H9 (cell line): ENCODE measurements around the gene GSS. TPM values are rescaled to one million over a fixed set of nuclear protein-coding genes. Genes with fewer than 3 reads are reported as not detected.

Experiments
- DNase-seq: peaks from one replicate; pipeline ENCODE4 v3.0.0-alpha.2; 2017
- H2AFZ ChIP-seq: one replicate; pipeline ENCODE4 v1.6.1; 2013; ENCODE audit warnings: mild to moderate bottlenecking, low read length, control low read depth, moderate library complexity
- H2AK5ac ChIP-seq: 2 replicates; pipeline ENCODE4 v1.6.1; 2013; ENCODE audit warnings: low read length, control low read depth, mixed read lengths; ENCODE audit not compliant: insufficient read length
- H2BK120ac ChIP-seq: one replicate; pipeline ENCODE4 v1.6.1; 2013; ENCODE audit warnings: low read depth, mild to moderate bottlenecking, low read length, control low read depth, inconsistent platforms; ENCODE audit not compliant: poor library complexity, severe bottlenecking
- H2BK12ac ChIP-seq: 2 replicates; pipeline ENCODE4 v1.6.1; 2013; ENCODE audit warnings: low read length, control low read depth, mixed read lengths, low read depth; ENCODE audit not compliant: insufficient read length
- H2BK15ac ChIP-seq: 2 replicates; pipeline ENCODE4 v1.6.1; 2013; ENCODE audit warnings: low read depth, low read length, control low read depth
- H2BK20ac ChIP-seq: one replicate; pipeline ENCODE4 v1.6.1; 2013; ENCODE audit warnings: low read depth, mild to moderate bottlenecking, low read length, control low read depth, inconsistent platforms; ENCODE audit not compliant: poor library complexity, severe bottlenecking
- H2BK5ac ChIP-seq: 2 replicates; pipeline ENCODE4 v1.6.1; 2013; ENCODE audit warnings: low read length, control low read depth, mixed read lengths; ENCODE audit not compliant: insufficient read length
- H3K14ac ChIP-seq: 2 replicates; pipeline ENCODE4 v1.6.1; 2013; ENCODE audit warnings: low read length, control low read depth; ENCODE audit not compliant: insufficient read depth
- H3K18ac ChIP-seq: 2 replicates; pipeline ENCODE4 v1.6.1; 2013; ENCODE audit warnings: low read depth, mild to moderate bottlenecking, mixed read lengths, low read length, control low read depth; ENCODE audit not compliant: insufficient read length
- H3K23ac ChIP-seq: 2 replicates; pipeline ENCODE4 v1.6.1; 2013; ENCODE audit warnings: low read length, control low read depth, mixed read lengths, low read depth; ENCODE audit not compliant: insufficient read length
- H3K23me2 ChIP-seq: 2 replicates; pipeline ENCODE4 v1.6.1; 2013; ENCODE audit warnings: low read depth, mild to moderate bottlenecking, mixed read lengths, low read length, control low read depth; ENCODE audit not compliant: insufficient read length, poor library complexity, severe bottlenecking
- H3K27ac ChIP-seq: 2 replicates; pipeline ENCODE4 v1.5.1; 2013; ENCODE audit warnings: low read length, control low read depth, mixed read lengths, low read depth; ENCODE audit not compliant: insufficient read length
- H3K27me3 ChIP-seq: 2 replicates; pipeline ENCODE4 v1.6.1; 2013; ENCODE audit warnings: low read length, control low read depth, inconsistent platforms; ENCODE audit not compliant: insufficient read depth
- H3K4ac ChIP-seq: 2 replicates; pipeline ENCODE4 v1.6.1; 2013; ENCODE audit warnings: low read depth, mild to moderate bottlenecking, control low read depth, inconsistent platforms, low read length, moderate library complexity
- H3K4me1 ChIP-seq: 2 replicates; pipeline ENCODE4 v1.6.1; 2013; ENCODE audit warnings: low read length, control low read depth, inconsistent platforms; ENCODE audit not compliant: insufficient read depth
- H3K4me2 ChIP-seq: 2 replicates; pipeline ENCODE4 v1.6.1; 2013; ENCODE audit warnings: low read length, control low read depth, mixed read lengths; ENCODE audit not compliant: insufficient read length, insufficient read depth
- H3K56ac ChIP-seq: 2 replicates; pipeline ENCODE4 v1.6.1; 2013; ENCODE audit warnings: low read depth, mild to moderate bottlenecking, mixed read lengths, low read length, control low read depth; ENCODE audit not compliant: insufficient read length
- H3K79me1 ChIP-seq: 2 replicates; pipeline ENCODE4 v1.6.1; 2013; ENCODE audit warnings: low read depth, mild to moderate bottlenecking, moderate library complexity, low read length, control low read depth, inconsistent platforms; ENCODE audit not compliant: insufficient read depth, poor library complexity, severe bottlenecking
- H3K79me2 ChIP-seq: 2 replicates; pipeline ENCODE4 v1.6.1; 2013; ENCODE audit warnings: low read length, control low read depth, inconsistent platforms; ENCODE audit not compliant: insufficient read depth
- H3K9ac ChIP-seq: 2 replicates; pipeline ENCODE4 v1.6.1; 2013; ENCODE audit warnings: low read length, control low read depth, mixed read lengths; ENCODE audit not compliant: insufficient read length; ENCODE audit errors: extremely low read depth
- H3K9me3 ChIP-seq: one replicate; pipeline ENCODE4 v1.6.1; 2013; ENCODE audit warnings: low read depth, low read length, inconsistent platforms; ENCODE audit not compliant: control insufficient read depth
- H3T11ph ChIP-seq: one replicate; pipeline ENCODE4 v1.6.1; 2013; ENCODE audit warnings: mild to moderate bottlenecking, low read length, control low read depth, inconsistent platforms
- H4K20me1 ChIP-seq: one replicate; pipeline ENCODE4 v1.6.1; 2013; ENCODE audit not compliant: control insufficient read depth, insufficient read length, insufficient read depth
- H4K5ac ChIP-seq: 2 replicates; pipeline ENCODE4 v1.6.1; 2013; ENCODE audit warnings: low read depth, mild to moderate bottlenecking, mixed read lengths, low read length, control low read depth; ENCODE audit not compliant: insufficient read length
- H4K8ac ChIP-seq: replicated peaks from 2 replicates; pipeline ENCODE4 v1.6.1; 2013; ENCODE audit warnings: low read length, control low read depth, mixed read lengths, low read depth; ENCODE audit not compliant: insufficient read length
- H4K91ac ChIP-seq: 2 replicates; pipeline ENCODE4 v1.6.1; 2013; ENCODE audit warnings: low read depth, mild to moderate bottlenecking, moderate library complexity, mixed read lengths, low read length, control low read depth; ENCODE audit not compliant: insufficient read length
- H3K27ac Mint-ChIP-seq, 3 experiments: 2 replicates in 2 of 3; 3 replicates in 1 of 3; pipeline ENCODE4 v1.8.0; 2020 to 2021; ENCODE audit warnings: mixed read lengths in 3 of 3, mild to moderate bottlenecking in 1 of 3, moderate library complexity in 1 of 3
- H3K27me3 Mint-ChIP-seq: 2 replicates; pipeline ENCODE4 v1.8.0; 2021; ENCODE audit warnings: low read depth, mild to moderate bottlenecking, moderate library complexity, mixed read lengths
- H3K36me3 Mint-ChIP-seq, 3 experiments: 2 replicates in 2 of 3; 3 replicates in 1 of 3; pipeline ENCODE4 v1.8.0; 2020 to 2021; ENCODE audit warnings: low read depth in 3 of 3, mixed read lengths in 3 of 3; ENCODE audit not compliant: insufficient read depth in 1 of 3
- H3K4me1 Mint-ChIP-seq, 2 experiments: 2 replicates each; pipeline ENCODE4 v1.8.0; 2020; ENCODE audit warnings: mixed read lengths in 2 of 2
- H3K4me3 Mint-ChIP-seq, 2 experiments: 2 replicates in 1 of 2; 3 replicates in 1 of 2; pipeline ENCODE4 v1.8.0; 2020 to 2021; ENCODE audit warnings: mild to moderate bottlenecking in 2 of 2, mixed read lengths in 2 of 2, moderate library complexity in 1 of 2
- H3K9me3 Mint-ChIP-seq, 2 experiments: 2 replicates in 1 of 2; 3 replicates in 1 of 2; pipeline ENCODE4 v1.8.0; 2020; ENCODE audit warnings: mild to moderate bottlenecking in 2 of 2, mixed read lengths in 2 of 2, moderate library complexity in 1 of 2
- WGBS: extraction: QIAGEN DNeasy Blood & Tissue Kit; methylation state at CpG from one replicate; pipeline ENCODE4 v1.1.7; 2013; ENCODE audit warnings: missing lambda C conversion rate, low lambda C conversion rate, mixed read lengths; ENCODE audit not compliant: insufficient read length; ENCODE audit errors: extremely low coverage; 5-methylcytosine and 5-hydroxymethylcytosine counted together
- total RNA-seq: library from RNA; stranded (reverse); gene quantifications from 2 replicates; pipeline ENCODE4 v1.2.1, GENCODE V29; 2021
- TF ChIP-seq, protein P1 (sequence below): fragments of 200-600 bp; sonication (generic); conservative IDR thresholded peaks from 3 replicates; pipeline ENCODE4 v1.8.0; 2021; ENCODE audit warnings: antibody characterized with exemption, mild to moderate bottlenecking

Gene GSS
- total RNA-seq, 1 experiment from 2014 or later = 48.5 TPM

DNA sequence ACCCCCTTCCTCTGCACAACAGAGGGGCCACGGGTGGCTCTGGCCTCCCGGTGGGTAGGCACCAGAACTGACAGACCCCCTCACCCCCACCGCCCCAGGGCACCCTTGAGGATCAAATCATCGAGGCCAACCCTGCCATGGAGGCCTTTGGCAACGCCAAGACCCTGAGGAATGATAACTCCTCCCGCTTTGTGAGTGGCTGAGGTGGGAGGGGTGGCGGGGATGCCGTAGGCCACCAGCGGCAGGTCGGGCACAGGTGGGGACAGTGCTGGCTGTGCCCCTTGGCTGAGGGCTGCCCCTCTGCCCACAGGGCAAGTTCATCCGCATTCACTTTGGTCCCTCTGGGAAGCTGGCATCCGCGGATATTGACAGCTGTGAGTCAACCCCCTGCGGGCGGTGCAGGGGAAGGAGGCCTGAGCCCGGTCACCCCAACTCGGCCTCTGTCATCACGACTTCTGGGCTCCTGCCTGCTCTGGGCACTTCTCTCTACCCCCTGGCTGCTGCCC is 29.2 kb upstream of the GSS start:
- peaks cover 87% of the 10 kb centered on the region for H3K27me3 Mint-ChIP-seq
- peaks cover 68% of the 10 kb centered on the region in 2 experiments for H3K4me1 Mint-ChIP-seq
- no peak overlapping the region for H2BK5ac ChIP-seq
- no peaks in the 10 kb centered on the region for H4K20me1 ChIP-seq
- peak overlapping the region in 1 of 2 experiments; percentile 64; a peak in 3 of 5 replicates for H3K4me3 Mint-ChIP-seq
- H3K56ac ChIP-seq = no peak overlapping the region
- H3K79me2 ChIP-seq = no peaks in the 10 kb centered on the region
- no peak overlapping the region for H4K91ac ChIP-seq
- no peak overlapping the region for H4K8ac ChIP-seq
- H3K9ac ChIP-seq = no peak overlapping the region
- H3K23ac ChIP-seq = no peak overlapping the region
- no peak overlapping the region for H2BK12ac ChIP-seq
- H3K27ac ChIP-seq = no peak overlapping the region
- H3T11ph ChIP-seq = no peak overlapping the region
- H3K4me1 ChIP-seq = peaks cover 3% of the 10 kb centered on the region; the same call in 1 of the 2 replicates
- no peaks in the 10 kb centered on the region for H3K27me3 ChIP-seq
- no peak overlapping the region for H2AFZ ChIP-seq
- H3K14ac ChIP-seq = no peak overlapping the region
- H2AK5ac ChIP-seq = no peak overlapping the region
- no peak overlapping the region for H3K18ac ChIP-seq
- H4K5ac ChIP-seq = no peak overlapping the region
- no CpG with 5 or more reads among the region's 18 CpGs for WGBS
- no peaks in the 10 kb centered on the region for H3K9me3 ChIP-seq
- TF ChIP-seq, protein P1, sequence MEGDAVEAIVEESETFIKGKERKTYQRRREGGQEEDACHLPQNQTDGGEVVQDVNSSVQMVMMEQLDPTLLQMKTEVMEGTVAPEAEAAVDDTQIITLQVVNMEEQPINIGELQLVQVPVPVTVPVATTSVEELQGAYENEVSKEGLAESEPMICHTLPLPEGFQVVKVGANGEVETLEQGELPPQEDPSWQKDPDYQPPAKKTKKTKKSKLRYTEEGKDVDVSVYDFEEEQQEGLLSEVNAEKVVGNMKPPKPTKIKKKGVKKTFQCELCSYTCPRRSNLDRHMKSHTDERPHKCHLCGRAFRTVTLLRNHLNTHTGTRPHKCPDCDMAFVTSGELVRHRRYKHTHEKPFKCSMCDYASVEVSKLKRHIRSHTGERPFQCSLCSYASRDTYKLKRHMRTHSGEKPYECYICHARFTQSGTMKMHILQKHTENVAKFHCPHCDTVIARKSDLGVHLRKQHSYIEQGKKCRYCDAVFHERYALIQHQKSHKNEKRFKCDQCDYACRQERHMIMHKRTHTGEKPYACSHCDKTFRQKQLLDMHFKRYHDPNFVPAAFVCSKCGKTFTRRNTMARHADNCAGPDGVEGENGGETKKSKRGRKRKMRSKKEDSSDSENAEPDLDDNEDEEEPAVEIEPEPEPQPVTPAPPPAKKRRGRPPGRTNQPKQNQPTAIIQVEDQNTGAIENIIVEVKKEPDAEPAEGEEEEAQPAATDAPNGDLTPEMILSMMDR = no peak
- no peaks in the 10 kb centered on the region for H3K23me2 ChIP-seq
- H3K79me1 ChIP-seq = no peaks in the 10 kb centered on the region
- H3K36me3 Mint-ChIP-seq = no peaks in the 10 kb centered on the region
- no peak for DNase-seq
- no peak overlapping the region for H2BK20ac ChIP-seq
- no peak overlapping the region for H2BK15ac ChIP-seq
- peaks cover 0 to 6% of the 10 kb centered on the region in 2 experiments; a peak in 2 of 5 replicates for H3K9me3 Mint-ChIP-seq
- H3K27ac Mint-ChIP-seq = peak overlapping the region in 1 of 3 experiments; percentile 27; a peak in 1 of 7 replicates
- no peak overlapping the region for H3K4me2 ChIP-seq
- H3K4ac ChIP-seq = no peak overlapping the region
- no peak overlapping the region for H2BK120ac ChIP-seq
